Thyroid gland (tissue), 4 donors: ENCODE measurements around the gene MEIOSIN.

Experiments
- CTCF ChIP-seq, 6 experiments: fragments of 200-600 bp in 3 of 6; fragments of 450-650 bp in 3 of 6; sonication (generic) in 3 of 6; IDR thresholded peaks; one replicate each; pipeline ENCODE4 v1.5.1; 2016 to 2019; ENCODE audit warnings: antibody characterized with exemption in 6 of 6, mild to moderate bottlenecking in 2 of 6, inconsistent platforms in 1 of 6, moderate library complexity in 1 of 6
- POLR2A ChIP-seq, 2 donors: fragments of 450-650 bp; IDR thresholded peaks; one replicate each; pipeline ENCODE4 v1.6.1; 2017; ENCODE audit warnings: antibody characterized with exemption in 2 of 2, mild to moderate bottlenecking in 2 of 2, moderate library complexity in 1 of 2

- TF ChIP-seq CTCF (IDR thresholded peaks at IDR 0.05) (no peak), POLR2A (IDR thresholded peaks at IDR 0.05) (no peak)
These were observed 29.8 kb downstream of the MEIOSIN start for GRCh38 chr19:45762870-45763631.
